Smooth muscle cell of the brain vasculature (primary cell): ENCODE results near the gene GALNTL6.

ENCODE experiments used
- DNase-seq: peaks from one replicate; pipeline ENCODE4 v3.0.0-alpha.2; 2012; ENCODE audit warnings: low read depth, low spot score

GALNTL6 gene

DNA sequence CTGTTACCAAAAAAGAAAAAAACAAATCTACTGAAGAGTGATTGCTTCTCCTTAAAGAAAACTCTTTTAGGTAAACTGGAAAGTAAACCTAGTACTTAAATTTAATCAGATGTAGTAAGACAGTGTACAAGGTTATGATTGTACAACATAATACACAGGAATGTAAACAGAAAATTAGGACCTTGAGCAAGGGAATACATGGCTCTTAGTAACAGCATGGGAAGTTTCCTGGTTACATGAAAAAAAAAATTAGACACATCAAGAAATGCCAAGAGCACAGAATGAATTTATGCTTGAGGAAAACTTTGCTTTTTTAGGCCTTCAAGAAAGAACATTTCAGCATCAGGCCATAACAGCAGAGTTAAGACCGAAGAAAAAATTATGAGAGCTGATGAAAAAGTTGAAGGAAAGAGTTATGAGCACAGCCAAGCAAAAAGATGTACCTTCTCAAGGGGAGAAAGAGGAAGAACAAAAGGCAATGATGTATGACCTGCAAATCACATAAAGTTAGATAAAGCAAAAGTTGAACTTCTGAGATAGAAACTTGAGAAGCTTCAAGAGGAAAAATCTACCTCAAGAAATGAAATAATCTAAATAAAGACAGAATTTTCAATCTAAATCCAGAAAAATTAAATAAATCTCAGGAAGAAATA lies 311.6 kb downstream of the GALNTL6 start:
- DNase-seq, result no peak

DNA sequence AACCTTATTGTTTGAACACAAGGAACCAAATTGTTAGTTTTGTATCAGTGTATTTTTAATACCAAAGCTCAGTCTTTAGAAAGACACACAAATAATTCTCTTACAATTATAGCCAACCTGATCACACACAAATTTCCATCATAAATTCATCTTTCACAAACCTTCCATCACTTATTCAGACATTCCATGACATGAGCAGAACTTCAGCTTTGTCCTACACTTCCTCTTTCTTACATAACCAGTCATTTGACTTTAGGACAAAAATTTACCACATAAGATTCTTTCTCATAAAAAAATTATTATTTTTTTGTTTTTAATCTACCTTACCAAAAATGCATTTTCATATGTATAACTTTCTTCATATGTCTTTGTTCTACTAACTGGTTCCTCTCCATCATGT lies 312.2 kb downstream of the GALNTL6 start:
- no peak for DNase-seq

DNA sequence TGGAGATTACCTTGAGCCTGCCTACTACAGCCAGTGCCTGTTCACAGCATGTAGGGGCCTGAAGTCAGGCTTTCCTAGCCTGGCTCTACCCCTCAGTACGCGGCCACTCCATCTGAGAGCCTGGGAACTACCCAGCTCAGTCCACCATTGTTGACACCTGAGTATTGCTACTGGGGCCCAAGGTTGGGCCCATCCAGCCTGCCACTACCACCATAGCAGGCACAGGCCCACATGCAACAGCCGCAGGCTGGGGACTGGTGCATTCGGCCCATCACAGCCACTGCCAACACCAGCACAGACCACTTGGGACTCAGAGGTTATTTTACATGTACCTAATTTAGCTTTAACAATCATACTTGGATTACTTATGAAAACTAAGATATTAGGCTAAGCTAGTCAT lies 314.0 kb downstream of the GALNTL6 start:
- no peak for DNase-seq

DNA sequence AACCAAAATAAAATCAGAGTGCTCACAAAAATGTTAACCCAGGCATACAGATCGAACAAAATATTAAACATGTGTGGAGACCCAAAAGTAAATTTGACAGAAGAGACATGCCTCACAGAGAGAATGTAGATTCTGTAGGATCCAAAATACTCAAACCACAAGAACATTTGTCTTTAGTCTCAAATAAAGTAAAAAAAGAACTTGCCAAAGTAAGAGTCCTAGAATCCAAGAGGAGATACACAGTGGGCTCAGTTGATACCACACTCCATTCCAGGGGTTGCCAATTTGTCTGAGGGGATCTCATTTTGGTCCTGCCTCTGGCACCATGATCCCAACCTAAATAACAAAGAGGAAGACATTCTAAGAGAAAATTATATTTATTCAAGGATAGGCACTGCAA lies 316.4 kb downstream of the GALNTL6 start:
- DNase-seq, result no peak

DNA sequence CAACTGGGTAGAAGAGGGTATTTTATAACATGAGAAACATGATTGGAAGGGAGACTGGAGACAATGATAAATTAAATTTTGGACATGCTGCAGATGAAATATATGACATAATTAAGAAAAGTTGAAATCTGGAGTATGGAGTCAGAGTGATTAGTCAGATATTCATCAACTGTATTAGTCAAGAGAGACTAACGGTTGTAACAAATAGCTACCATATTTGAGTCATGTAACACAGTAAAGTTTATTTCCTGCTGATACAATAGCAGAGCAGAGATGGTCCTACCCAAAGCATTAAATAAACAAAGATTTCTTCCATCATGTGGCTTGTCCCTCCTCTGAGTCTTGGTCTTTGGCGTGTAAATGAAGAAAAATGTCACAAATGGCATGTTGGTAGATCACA lies 321.3 kb downstream of the GALNTL6 start:
- DNase-seq, result no peak

DNA sequence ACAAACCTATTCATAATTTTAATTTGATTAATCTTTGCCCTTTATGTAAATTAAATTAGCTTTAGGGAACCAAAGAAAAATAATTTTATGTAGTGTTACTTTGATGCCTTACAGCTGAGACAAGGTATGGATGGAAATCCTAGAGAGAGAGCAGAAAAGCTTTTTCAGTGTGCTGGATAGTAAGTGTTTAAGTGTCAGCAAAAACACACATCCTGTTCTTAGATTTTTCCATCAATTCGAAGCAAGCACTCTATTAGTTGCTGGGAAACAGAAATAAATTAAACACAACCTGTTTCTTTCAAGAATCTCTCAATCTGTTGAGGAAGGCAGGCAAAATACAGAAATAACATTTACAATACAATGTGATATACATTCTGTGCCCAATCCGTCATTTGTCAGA lies 327.8 kb downstream of the GALNTL6 start:
- no peak for DNase-seq

DNA sequence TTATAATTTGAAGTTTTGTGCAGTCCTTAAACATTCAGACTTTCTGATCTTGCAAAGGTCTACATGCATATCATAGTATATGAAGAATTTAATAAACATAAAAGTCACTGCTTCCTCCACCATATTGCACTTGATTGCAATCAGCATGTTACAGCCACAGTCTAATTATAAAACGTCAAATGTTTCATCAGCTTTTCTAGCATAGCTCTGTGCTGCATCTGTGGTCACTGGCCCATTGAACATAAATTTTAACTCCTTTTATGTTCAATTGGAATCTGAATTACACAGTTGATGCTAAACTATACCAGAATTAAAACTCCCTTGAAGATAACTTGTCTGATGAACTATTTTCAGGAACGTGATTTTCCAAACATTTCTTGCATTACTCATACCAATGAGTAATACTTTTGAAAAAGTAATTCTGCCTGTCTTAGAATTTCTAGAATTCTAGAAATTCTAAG lies 329.1 kb downstream of the GALNTL6 start:
- DNase-seq, result no peak

DNA sequence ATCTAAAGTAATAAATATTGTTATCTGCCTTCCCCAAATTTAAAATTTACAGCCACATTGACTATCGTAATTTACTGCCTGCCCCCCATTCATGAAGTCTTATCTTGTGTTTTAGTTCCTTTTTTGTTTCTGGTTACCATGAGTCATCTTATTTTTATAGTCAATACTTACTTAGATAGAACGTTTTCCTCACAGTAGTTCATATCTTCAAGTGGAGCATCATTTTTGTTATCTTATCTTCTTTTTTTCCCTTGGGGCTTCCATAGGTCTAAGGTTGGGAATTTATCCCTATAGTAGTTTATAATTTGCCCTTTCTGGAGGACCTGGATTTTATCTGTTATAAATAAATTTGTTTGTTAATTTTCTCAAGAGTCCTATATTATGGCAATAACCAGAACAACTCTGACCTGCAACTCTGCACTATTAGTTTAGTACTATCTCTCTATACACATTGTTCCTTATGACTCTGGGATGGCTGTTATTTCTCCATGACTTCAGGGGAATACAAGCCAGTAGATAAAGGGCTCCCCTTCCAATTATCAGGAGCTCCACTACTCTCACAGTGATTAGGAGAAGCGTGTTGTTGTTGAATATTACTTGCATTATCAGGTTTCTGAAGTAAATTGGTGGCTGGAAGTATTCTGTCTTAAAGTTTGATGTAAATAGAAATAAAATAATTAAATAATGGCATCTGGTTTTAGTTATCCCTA lies 330.6 kb downstream of the GALNTL6 start:
- no peak for DNase-seq

DNA sequence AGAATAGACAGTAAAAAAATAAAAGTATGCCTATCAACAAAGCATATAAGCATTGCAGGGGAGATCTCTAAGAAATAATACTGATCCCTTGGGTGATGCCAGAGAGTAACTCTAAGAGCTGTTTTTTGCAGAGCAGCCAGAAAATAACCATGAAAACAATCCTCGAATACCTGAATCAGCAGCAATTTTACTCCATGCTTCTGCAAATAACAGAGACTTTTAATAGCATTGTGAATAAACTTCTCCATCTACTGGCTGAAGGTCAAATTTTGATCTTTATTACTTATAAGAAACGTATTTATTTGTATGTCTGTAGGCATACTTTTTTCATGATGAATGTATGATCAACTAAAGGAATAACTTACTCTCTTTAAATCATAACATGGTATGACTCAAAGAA lies 334.5 kb downstream of the GALNTL6 start:
- peak; percentile 43 for DNase-seq

DNA sequence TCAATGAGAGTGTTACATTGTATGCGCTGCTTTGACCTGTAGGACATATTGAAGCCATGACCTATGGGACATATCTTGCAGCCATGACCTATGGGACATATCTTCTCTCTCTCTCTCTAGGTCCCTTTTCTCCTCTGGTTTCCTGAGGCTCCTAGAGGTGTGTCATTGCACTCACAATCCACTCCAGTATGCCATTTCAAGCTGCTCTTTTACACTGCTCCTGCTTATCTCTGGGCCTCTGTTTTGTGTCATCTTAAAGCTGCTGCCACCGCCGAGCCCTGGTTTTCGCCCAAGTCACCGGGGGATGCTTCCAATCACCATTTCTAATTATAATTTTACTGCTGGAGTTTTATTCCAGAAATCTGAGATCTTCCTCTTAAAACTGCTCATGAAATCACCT lies 336.1 kb downstream of the GALNTL6 start:
- no peak for DNase-seq

DNA sequence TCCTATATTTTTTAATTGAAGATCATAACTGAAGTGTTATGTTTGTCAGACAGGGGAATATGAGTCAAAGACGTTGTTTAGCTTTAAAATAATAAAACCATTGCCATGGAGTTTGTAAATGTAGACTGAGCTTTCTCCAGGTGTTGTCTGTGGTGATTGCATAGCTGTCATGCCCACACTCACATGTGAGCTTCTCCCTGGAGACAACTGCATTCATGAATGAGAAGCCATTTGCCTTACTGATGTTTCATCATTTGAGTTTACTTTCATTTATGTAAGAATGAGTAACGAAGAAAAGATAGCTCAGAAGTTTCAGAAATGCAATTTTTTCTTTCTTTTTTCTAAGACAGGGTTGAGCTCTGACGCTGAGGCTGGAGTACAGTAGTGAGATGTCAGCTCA lies 339.1 kb downstream of the GALNTL6 start:
- DNase-seq, result no peak

DNA sequence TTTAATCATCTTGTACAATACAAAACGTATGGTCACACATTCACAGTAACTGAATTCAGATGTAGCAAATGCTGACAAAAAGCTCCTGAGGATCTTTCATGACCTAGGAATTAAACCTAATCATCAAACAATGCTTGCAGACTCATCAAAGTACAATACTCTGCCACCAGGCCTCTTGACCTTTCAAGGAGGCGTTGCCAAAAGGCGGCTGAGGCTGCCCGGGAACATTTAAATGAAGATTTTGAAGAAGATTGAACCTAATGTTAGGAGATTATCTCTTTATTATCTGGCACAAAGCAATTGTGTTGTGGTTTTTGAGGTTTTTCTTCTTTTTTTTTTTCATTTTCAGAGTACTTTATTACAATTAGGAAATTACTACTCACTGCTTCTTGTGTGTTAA lies 340.5 kb downstream of the GALNTL6 start:
- no peak for DNase-seq

DNA sequence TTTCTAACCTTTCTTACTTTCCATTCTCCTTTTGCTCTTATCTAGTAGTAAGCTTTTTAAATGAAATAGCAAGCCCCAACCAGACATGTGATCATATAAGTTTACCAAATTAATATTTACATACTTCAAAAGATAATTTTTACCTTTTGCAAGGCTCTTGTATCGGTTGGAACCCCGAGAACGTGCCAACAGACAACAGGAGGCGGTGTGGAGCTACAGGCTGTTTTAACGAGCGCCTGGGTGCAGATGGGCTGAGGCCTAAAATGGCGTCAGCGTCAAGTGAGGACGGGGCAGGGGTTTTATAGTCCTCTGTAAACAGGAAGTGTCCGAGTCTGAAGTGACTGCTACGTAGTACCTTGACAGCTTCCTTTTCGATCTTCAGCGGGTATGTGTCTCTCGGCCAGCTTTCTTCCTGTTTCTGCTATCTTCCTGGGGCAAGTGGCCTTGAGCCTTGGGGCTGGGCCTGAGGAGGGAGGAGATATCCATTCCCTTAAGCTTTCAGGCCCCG lies 342.7 kb downstream of the GALNTL6 start:
- no peak for DNase-seq

DNA sequence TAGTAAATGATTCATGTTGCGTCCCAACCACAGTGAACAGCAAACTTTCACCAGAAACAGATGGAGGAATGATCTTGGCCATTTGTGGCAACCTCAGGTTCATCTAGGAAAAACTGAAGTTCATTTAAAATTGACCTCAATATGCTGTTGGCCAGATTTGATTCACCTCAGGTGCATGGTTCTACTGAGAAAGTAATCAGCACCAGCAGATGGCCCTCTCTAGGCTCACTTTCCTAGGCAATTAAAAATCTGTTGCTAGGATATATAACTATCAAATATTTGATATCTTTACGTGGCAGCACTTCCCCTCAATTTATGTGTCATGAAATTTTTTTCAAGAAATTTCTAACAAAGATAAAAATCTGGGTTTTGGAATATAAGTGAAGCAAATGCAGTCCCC lies 344.7 kb downstream of the GALNTL6 start:
- DNase-seq, result no peak

DNA sequence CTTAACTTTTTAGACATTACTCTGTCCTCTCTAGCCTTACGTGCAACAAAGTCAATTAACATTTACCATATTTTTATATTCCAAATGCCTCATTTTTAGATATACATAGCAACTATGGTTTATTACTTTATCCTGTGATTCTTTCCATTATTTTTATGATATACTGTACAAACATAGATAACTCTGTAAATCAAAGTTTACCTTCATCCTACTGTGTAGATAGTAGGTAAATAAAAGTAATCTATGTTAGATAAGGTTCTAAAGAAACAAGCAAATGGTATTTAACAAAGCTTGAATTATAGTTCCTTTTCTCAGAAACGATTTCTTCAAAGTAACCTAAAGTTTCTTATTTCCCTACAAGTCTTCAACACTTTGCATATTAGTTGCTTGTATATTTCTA lies 350.0 kb downstream of the GALNTL6 start:
- DNase-seq, result no peak

DNA sequence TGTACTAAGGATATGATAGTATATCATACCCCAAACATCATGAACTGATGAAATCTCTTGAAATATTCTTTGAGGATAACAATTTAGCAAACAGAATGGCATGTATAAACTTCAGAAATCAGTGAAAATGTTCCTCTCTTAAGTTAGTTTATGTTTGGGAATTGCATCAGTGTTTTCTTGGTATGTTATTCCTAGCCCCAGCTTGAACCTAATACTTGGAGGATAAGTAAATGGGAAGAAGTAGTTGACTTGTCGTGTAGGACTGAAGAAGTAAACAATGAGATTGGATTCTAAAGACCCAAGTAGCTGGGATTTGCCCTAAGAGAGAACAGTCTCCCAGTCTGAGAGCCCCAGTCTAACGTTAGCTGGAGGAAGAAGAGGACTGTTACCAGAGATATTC lies 355.7 kb downstream of the GALNTL6 start:
- no peak for DNase-seq

DNA sequence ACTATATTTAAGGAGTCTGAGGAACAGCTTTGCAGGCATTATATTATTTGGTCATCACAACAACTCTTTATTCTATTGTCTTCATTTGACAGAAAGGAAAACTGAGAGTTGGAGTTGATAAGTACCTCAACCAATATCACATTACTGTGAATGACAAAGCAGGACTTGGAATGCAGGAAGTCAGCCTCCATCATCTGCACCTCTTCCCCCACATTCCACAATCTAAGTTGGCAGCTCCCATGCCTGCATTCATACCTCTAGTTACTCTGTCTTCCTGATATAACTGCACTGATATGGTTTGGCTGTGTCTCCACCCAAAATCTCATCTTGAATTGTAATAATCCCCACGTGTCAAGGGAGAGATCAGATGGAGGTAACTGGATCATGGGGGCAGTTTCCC lies 356.7 kb downstream of the GALNTL6 start:
- DNase-seq, result no peak

DNA sequence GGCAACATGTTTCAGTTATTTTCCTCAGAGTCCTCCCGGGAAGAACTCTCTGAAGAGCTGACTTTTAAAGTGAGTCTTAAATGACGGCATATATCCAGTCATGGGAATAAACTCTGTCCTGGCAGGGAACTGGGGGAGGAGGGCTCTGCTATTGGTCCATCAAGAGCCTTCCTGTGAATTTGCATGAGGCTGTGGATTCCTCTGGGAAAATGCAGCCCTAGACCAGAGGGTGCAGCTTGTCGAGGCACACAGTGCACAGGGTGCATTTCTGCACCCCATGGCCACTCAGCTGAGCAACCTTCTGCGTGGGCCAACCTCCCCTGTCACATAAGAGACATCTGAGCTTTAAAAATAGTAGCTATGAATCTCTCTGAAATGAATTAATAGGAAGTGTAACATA lies 360.0 kb downstream of the GALNTL6 start:
- DNase-seq, result no peak

DNA sequence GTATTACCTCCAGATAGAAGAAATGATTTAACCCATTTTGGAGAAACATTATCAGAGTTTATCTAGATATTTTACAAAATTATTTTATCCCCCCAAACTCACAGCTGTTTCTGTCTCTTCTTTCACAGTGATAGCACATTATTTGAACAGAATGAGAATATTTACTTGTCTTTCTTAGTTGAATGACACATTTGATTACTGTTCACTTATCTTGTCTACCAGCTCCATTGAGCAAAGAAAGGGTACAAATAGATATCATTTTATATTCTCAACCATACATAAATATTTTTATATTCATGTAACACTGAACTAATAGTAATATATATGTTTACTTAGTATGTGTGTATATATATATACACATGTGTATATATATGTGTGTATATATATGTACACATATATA lies 364.2 kb downstream of the GALNTL6 start:
- DNase-seq, result no peak

DNA sequence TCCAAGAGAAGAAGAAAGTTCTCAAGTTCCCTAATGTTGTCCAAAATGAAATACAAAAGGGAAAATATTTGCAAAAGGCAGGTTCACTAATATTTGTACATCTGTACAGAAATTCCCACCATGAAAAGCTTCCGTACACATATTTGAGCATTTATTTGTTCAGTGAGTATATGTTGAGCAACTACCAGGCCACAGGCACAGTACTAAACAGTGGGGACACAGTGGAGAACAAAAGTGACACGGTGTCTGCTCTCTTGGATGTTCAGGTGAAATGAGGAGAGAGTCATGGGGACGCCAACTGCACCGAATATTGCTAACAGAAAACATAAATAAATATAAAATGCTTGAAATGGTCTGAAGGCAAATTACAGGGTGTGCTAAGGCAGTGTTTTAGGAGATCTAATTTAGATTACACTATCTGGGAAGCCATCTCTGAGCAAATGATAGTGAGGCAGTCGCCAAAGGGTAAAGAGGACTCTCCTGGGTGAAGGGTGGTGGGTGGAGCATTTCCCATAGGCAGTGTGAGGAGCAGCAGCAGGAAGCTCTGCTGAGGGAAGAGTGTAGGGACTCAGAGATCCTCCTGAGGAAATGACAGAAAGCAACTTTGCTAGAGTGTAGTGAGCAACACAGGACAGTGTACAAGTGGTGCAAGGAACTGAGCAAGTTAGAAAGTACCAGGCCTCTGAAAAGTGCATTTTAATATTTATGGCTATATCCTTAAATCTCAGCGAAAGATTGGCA lies 375.2 kb downstream of the GALNTL6 start:
- DNase-seq, result no peak

DNA sequence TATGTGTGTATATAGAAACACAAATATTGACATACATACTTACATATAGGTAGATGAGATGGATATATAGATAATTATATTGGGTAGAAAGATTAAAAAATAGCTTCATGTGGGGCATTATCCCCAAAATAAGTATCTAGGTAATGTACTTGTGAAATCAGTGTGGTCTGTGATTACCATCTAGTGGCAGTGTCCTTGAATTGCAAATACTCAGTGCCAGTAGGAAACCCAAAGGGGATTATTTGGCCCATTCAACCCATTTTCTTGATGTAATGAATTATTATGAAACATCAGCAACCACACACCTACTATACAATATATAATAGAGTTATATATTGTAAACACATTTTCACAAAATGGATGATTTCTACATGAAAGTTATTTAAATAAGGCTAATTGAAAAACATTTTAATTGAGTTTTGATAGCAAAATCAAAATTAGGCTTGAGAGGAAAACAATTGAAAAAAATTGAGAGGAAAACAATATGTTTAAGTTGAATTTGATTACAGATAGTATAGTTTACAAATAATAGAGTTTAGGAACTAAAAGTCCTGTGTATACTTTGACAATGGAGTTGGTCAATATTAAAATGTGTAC lies 389.4 kb downstream of the GALNTL6 start:
- no peak for DNase-seq

DNA sequence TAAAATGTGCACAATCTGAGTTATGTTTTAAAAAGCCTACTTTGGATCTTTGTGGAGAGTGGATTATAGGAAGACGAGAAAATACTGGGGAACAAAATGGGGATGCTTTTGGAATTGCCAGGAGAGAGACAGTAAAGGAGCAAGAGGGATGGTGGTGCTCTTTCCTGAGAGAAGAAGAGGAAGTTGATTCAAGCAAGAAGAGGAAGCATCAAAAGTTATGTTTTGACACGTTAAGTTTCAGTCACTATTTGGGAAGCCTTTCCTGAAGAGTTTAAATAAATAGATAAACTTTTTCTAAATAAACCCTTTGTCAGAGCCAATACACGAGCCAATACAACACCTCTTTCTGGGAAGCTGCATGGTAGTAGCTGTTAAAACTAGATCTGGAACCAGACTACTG lies 394.1 kb downstream of the GALNTL6 start:
- no peak for DNase-seq
